Astrocyte (in vitro differentiated cells and primary cell): ENCODE data around the gene FBXO44. TPM values are rescaled to one million over a fixed set of nuclear protein-coding genes. Genes with fewer than 3 reads are reported as not detected.

Experiments
- DNase-seq: peaks from one replicate; pipeline ENCODE4 v3.0.0-alpha.2; 2010; ENCODE audit warnings: low read depth
- FAIRE-seq: peaks from 2 replicates; lab custom pipeline; 2011; peaks lifted over from hg19 to GRCh38; lab: Jason Lieb, UNC
- H2AFZ ChIP-seq: 2 replicates; pipeline ENCODE4 v1.6.0; 2012; ENCODE audit warnings: low read depth, low read length, inconsistent platforms
- H3K27ac ChIP-seq: 2 replicates; pipeline ENCODE4 v1.5.1; 2011; ENCODE audit warnings: low read depth, low read length, inconsistent platforms
- H3K27me3 ChIP-seq: 2 replicates; pipeline ENCODE4 v1.6.0; 2011; ENCODE audit warnings: low read length, inconsistent platforms; ENCODE audit not compliant: insufficient read depth
- H3K36me3 ChIP-seq: 2 replicates; pipeline ENCODE4 v1.5.1; 2011; ENCODE audit warnings: low read length, inconsistent platforms; ENCODE audit not compliant: insufficient read depth
- H3K4me1 ChIP-seq: 2 replicates; pipeline ENCODE4 v1.5.1; 2011; ENCODE audit warnings: low read length, inconsistent platforms; ENCODE audit not compliant: insufficient read depth
- H3K4me2 ChIP-seq: 2 replicates; pipeline ENCODE4 v1.6.0; 2012; ENCODE audit warnings: low read length, inconsistent platforms
- H3K4me3 ChIP-seq: 2 replicates; pipeline ENCODE4 v1.5.1; 2011; ENCODE audit warnings: low read depth, mild to moderate bottlenecking, low read length, inconsistent platforms; ENCODE audit not compliant: insufficient read depth
- H3K79me2 ChIP-seq: 2 replicates; pipeline ENCODE4 v1.6.0; 2012; ENCODE audit warnings: mild to moderate bottlenecking, low read length, inconsistent platforms; ENCODE audit not compliant: insufficient read depth
- H3K9ac ChIP-seq: 2 replicates; pipeline ENCODE4 v1.6.0; 2012; ENCODE audit warnings: mild to moderate bottlenecking, low read length, inconsistent platforms
- H3K9me3 ChIP-seq: 2 replicates; pipeline ENCODE4 v1.5.1; 2012; ENCODE audit warnings: low read depth, mild to moderate bottlenecking, low read length, inconsistent platforms; ENCODE audit not compliant: insufficient read depth
- H4K20me1 ChIP-seq: 2 replicates; pipeline ENCODE4 v1.6.0; 2012; ENCODE audit warnings: low read length, inconsistent platforms; ENCODE audit not compliant: insufficient read depth
- H3K27ac Mint-ChIP-seq: one replicate; pipeline ENCODE4 v1.8.0; 2021; ENCODE audit warnings: mild to moderate bottlenecking, mixed read lengths; ENCODE audit not compliant: unreplicated experiment
- H3K27me3 Mint-ChIP-seq: one replicate; pipeline ENCODE4 v1.8.0; 2021; ENCODE audit warnings: low read depth, mixed read lengths; ENCODE audit not compliant: unreplicated experiment
- H3K36me3 Mint-ChIP-seq: one replicate; pipeline ENCODE4 v1.8.0; 2021; ENCODE audit warnings: low read depth, mixed read lengths; ENCODE audit not compliant: unreplicated experiment
- H3K4me1 Mint-ChIP-seq: one replicate; pipeline ENCODE4 v1.8.0; 2021; ENCODE audit warnings: low read depth, mixed read lengths; ENCODE audit not compliant: unreplicated experiment
- H3K4me3 Mint-ChIP-seq: one replicate; pipeline ENCODE4 v1.8.0; 2021; ENCODE audit warnings: mild to moderate bottlenecking, moderate library complexity, mixed read lengths; ENCODE audit not compliant: unreplicated experiment
- H3K9me3 Mint-ChIP-seq: one replicate; pipeline ENCODE4 v1.8.0; 2021; ENCODE audit warnings: mild to moderate bottlenecking, mixed read lengths; ENCODE audit not compliant: unreplicated experiment
- CTCF ChIP-seq: IDR thresholded peaks from 2 replicates; pipeline ENCODE4 v1.5.1; 2011; ENCODE audit warnings: low read depth, mild to moderate bottlenecking, inconsistent platforms, low read length, moderate library complexity; ENCODE audit not compliant: insufficient read depth
- EZH2 ChIP-seq: IDR thresholded peaks from 2 replicates; pipeline ENCODE4 v1.6.1; 2012; ENCODE audit warnings: mild to moderate bottlenecking, low read length, inconsistent platforms; ENCODE audit not compliant: insufficient read depth
- total RNA-seq: library from RNA; stranded (reverse); gene quantifications from 2 replicates; pipeline ENCODE4 v1.2.1, GENCODE V29; 2021

The FBXO44 gene
- total RNA-seq, 1 donor from 2014 or later: 31.6 TPM

GRCh38 chr1:11653101-11653860, 1.4 kb upstream of the FBXO44 start:
- no peaks in the 10 kb centered on the region for H3K9me3 Mint-ChIP-seq
- no peak overlapping the region for H2AFZ ChIP-seq
- peaks cover 9% of the 10 kb centered on the region for H3K27me3 Mint-ChIP-seq
- no peak for TF ChIP-seq EZH2
- no peak for TF ChIP-seq CTCF
- H3K27ac Mint-ChIP-seq: no peak overlapping the region
- H4K20me1 ChIP-seq: peaks cover 7% of the 10 kb centered on the region
- DNase-seq: peak; percentile 49
- peak overlapping the region; percentile 87 for H3K4me2 ChIP-seq
- peaks cover 6% of the 10 kb centered on the region for H3K4me1 Mint-ChIP-seq
- H3K4me1 ChIP-seq: peaks cover 11% of the 10 kb centered on the region
- H3K27ac ChIP-seq: no peak overlapping the region
- no peak for FAIRE-seq
- H3K9ac ChIP-seq: no peak overlapping the region
- H3K79me2 ChIP-seq: no peaks in the 10 kb centered on the region
- no peaks in the 10 kb centered on the region for H3K36me3 ChIP-seq
- peak overlapping the region; percentile 79 for H3K4me3 Mint-ChIP-seq
- peaks cover 15% of the 10 kb centered on the region for H3K27me3 ChIP-seq
- H3K4me3 ChIP-seq: no peak overlapping the region
- no peaks in the 10 kb centered on the region for H3K9me3 ChIP-seq
- H3K36me3 Mint-ChIP-seq: peaks cover 8% of the 10 kb centered on the region

GRCh38 chr1:11653861-11654136, 878 bp upstream of the FBXO44 start:
- H3K36me3 ChIP-seq: no peaks in the 10 kb centered on the region
- Mint-ChIP-seq H3K27ac (no peak overlapping the region), H3K36me3 (peaks cover 8% of the 10 kb centered on the region), H3K9me3 (no peaks in the 10 kb centered on the region), H3K4me1 (peaks cover 6% of the 10 kb centered on the region), H3K27me3 (peaks cover 9% of the 10 kb centered on the region), H3K4me3 (peak overlapping the region; percentile 79)
- H3K4me3 ChIP-seq: no peak overlapping the region
- TF ChIP-seq EZH2 (no peak), CTCF (no peak)
- no peaks in the 10 kb centered on the region for H3K9me3 ChIP-seq
- peaks cover 13% of the 10 kb centered on the region for H3K27me3 ChIP-seq
- FAIRE-seq: no peak
- H3K4me2 ChIP-seq: peak overlapping the region; percentile 87
- H3K4me1 ChIP-seq: peaks cover 11% of the 10 kb centered on the region
- H4K20me1 ChIP-seq: peaks cover 7% of the 10 kb centered on the region
- H3K27ac ChIP-seq: no peak overlapping the region
- no peaks in the 10 kb centered on the region for H3K79me2 ChIP-seq
- DNase-seq: no peak
- peak overlapping the region; percentile 73 for H2AFZ ChIP-seq
- no peak overlapping the region for H3K9ac ChIP-seq
